ENCODE results near the gene HS6ST1.
"Not testable (repeated sequence)": the region's sequence is repeated elsewhere in the genome, so short reads cannot be mapped to it uniquely, and the experiment has no call there.

HS6ST1 gene

GRCh38 chr2:128265608-128265993 lies 53.1 kb downstream of the HS6ST1 start:
- DNase-seq: not testable (repeated sequence)

GRCh38 chr2:128264881-128265607 lies 53.6 kb downstream of the HS6ST1 start:
- DNase-seq: no peak

GRCh38 chr2:128263902-128264331 lies 54.8 kb downstream of the HS6ST1 start:
- DNase-seq: no peak

GRCh38 chr2:128262315-128263253 lies 56.1 kb downstream of the HS6ST1 start:
- no peak for DNase-seq

- no peak for DNase-seq
Observed at GRCh38 chr2:128261245-128262128, 57.2 kb downstream of the HS6ST1 start.

GRCh38 chr2:128260239-128261138 lies 58.2 kb downstream of the HS6ST1 start:
- no peak for DNase-seq

GRCh38 chr2:128259585-128259984 lies 59.1 kb downstream of the HS6ST1 start:
- no peak for DNase-seq

GRCh38 chr2:128258218-128258617 lies 60.5 kb downstream of the HS6ST1 start:
- no peak for DNase-seq

GRCh38 chr2:128252501-128252900 lies 66.2 kb downstream of the HS6ST1 start:
- no peak for DNase-seq

GRCh38 chr2:128252086-128252485 lies 66.6 kb downstream of the HS6ST1 start:
- DNase-seq: not testable (repeated sequence)

GRCh38 chr2:128250229-128251025 lies 68.2 kb downstream of the HS6ST1 start:
- DNase-seq: no peak

GRCh38 chr2:128249555-128249954 lies 69.1 kb downstream of the HS6ST1 start:
- no peak for DNase-seq

GRCh38 chr2:128245813-128246212 lies 72.9 kb downstream of the HS6ST1 start:
- no peak for DNase-seq

GRCh38 chr2:128241896-128242295 lies 76.8 kb downstream of the HS6ST1 start:
- DNase-seq: no peak

GRCh38 chr2:128237911-128238697 lies 80.6 kb downstream of the HS6ST1 start:
- no peak for DNase-seq

GRCh38 chr2:128237081-128237534 lies 81.6 kb downstream of the HS6ST1 start:
- DNase-seq: no peak

GRCh38 chr2:128236491-128237035 lies 82.1 kb downstream of the HS6ST1 start:
- no peak for DNase-seq

- no peak for DNase-seq
Observed at GRCh38 chr2:128235581-128235980, 83.1 kb downstream of the HS6ST1 start.

- DNase-seq: no peak
Observed at GRCh38 chr2:128234613-128235012, 84.1 kb downstream of the HS6ST1 start.
